GM21619 (cell line): Measurements from ENCODE around the gene AIP.

Experiments used
- ATAC-seq: cut with Tn5 transposase; IDR thresholded peaks from one replicate; pipeline ENCODE4 v1.9.1; 2021; ENCODE audit not compliant: unreplicated experiment

Gene AIP

GRCh38 chr11:67492801-67493547 is 10.1 kb downstream of the AIP start:
- no peak for ATAC-seq

- no peak for ATAC-seq
Observed at GRCh38 chr11:67493548-67494370, 10.9 kb downstream of the AIP start.

DNA sequence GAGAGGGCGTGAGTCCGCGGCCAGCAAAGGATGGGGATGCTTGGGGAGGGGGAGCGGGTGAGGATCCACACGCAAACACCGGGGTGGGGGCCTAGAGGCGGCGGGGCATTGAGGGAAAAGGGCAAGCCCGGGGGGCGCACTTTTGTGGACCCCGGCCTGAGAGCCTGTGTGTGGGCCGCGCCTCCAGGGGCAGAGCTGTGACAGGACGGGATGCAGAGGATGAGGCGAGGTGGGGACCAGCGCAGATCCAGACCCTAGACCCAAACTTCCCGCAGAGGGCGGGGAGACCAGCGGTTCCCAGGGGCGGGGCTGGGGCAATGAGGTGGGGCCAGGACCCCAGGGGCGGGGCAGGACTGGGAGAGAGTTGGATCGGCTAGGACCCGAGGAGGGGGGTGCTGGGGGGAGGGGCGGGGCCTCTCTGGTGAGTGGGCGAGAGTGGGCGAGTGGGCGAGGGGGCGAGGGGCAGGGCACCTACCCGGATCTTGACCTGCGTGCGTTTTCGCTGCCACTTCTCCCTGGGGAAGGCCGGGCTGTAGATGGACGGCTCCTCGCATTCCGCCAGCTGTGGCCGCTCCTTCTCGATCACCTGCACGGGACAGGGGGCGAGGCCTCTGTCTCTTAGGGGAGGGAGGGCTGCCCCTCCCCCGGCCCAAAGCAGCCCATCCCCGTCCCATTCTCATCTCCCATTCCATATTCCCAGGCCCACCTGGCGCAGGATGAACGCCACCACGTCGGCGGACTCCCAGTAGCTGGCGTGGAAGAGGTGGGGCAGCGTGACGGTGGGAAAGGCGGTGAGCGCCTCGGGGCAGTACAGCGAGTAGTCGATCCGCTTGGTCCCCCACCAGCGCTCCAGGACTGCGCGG is 11.8 kb downstream of the AIP start:
- no peak for ATAC-seq

DNA sequence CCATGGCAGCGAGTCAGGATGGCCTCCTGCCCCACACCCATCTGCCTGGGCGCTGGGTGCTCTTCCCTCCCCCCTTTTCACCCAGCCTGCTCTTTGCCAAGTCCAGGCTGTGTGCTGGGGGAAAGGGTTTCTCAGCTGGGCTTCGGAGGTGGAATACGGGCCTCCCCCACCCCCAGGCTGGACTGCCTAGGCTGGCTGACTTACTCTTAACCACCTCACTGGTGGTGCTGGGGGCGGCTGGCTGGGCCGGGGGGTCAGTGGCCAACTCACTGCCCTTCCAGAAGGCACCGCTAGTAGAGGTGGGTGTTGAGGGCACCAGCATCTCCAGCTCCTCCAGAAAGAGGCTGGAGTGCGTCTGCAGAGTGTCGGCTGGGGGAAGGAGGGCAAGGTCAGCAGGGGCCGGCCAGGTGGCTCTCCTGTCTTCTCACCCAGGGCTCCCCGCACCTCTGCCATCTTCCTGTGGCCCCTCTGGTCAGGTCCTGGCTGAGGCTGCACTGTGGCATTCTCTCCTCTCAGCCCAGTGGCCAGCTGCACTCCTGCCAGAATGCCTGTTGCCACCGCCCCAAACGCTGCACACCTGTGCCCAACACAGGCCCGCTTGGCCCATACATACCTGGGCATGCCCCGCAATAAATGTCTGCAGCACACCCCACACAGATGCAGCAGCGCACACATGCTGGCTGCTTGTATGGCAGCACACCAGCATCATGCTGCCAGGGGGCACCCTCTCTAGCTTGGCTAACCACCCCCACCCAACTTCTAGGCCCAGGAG is 12.6 kb downstream of the AIP start:
- ATAC-seq, result no peak

DNA sequence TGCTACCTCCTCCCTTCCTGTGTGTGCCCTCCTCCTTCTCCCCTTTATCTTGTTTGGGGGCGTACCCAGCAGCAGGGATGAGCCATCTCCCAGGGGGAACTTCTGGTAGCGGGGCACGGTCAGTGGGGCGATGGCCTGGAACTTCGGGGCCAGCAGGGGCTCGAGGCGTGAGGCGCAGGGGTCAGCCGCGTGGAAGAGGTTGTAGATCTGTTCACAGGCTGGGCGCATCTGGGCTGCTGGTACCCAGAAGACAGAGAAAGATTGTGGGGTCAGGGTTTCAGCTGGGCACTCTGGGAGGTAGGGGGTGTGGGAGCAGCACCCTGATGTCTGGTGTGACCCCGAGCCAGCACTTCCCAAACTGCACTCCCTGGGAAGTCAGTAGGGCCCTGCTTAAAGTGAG is 13.3 kb downstream of the AIP start:
- ATAC-seq, result no peak

- no peak for ATAC-seq
Observed at GRCh38 chr11:67497656-67498291, 14.9 kb downstream of the AIP start.

DNA sequence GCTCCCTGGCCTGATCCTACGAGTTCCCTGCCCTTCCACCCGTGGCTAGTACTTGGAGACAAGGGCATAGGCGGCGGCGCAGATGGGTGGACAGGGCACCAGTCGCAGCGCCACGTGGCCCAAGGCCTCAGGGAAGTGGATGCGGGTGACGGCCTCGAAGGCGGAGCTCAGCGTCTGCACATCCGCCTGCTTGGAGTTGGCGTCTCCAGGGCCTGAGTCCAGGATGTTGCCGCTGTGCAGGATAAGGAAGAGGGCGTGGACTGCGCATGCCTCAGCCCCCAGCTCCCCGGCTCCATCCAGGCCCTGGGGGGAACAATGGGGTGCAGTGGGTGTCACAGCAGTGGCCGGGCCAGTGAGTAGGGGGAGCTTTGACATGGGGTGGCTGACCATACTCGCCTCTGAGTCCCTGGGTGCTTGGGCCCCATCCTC is 15.7 kb downstream of the AIP start:
- no peak for ATAC-seq

DNA sequence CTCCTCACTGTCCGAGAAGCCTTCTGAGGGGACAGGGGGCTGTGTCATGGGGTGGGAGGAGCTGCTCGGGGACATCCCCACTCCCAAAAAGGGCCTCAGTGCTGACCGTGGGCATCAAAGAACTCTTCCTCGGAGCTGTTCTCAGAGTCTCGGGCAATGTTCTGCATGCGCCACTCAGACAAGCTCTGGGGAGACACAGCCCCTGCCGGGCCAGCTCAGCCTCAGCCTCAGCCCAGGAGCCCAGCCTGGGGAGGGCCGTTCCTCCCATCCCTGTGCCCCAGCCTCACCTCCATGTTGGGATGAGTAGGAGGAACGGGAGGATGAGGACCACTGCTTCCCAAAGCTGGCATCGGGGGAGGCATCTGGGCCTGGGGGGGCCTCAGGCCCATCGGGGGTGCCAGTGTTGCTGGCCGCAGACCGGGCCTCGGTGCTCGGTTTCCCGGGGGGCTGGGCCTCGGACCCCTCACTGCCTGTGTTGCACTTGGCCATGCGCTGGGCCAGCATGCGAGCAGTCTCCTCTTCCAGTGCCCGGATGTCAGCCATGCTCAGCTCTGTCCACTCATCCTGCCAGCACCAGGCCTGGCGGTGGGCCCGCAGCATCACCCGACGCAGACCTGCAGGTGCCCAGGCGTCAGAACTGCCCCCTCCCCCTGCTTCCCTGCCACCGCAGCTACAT is 17.1 kb downstream of the AIP start:
- no peak for ATAC-seq

DNA sequence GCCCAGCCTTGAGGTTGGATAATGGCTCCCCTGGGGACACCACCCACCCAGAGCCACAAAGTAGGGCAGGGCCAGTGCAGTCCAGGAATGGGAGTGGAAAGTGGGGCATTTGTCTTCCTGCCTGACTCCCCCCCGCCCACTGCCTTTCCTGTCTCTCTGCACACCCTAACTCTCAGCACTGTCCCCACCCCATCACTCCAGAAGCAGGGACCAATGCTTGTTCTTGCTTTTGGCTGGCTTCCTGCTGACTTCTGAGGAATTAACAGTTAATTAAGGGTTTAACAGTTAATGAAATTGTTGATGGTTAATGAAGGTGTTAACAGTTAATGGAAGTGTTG is 17.6 kb downstream of the AIP start:
- ATAC-seq, result no peak

DNA sequence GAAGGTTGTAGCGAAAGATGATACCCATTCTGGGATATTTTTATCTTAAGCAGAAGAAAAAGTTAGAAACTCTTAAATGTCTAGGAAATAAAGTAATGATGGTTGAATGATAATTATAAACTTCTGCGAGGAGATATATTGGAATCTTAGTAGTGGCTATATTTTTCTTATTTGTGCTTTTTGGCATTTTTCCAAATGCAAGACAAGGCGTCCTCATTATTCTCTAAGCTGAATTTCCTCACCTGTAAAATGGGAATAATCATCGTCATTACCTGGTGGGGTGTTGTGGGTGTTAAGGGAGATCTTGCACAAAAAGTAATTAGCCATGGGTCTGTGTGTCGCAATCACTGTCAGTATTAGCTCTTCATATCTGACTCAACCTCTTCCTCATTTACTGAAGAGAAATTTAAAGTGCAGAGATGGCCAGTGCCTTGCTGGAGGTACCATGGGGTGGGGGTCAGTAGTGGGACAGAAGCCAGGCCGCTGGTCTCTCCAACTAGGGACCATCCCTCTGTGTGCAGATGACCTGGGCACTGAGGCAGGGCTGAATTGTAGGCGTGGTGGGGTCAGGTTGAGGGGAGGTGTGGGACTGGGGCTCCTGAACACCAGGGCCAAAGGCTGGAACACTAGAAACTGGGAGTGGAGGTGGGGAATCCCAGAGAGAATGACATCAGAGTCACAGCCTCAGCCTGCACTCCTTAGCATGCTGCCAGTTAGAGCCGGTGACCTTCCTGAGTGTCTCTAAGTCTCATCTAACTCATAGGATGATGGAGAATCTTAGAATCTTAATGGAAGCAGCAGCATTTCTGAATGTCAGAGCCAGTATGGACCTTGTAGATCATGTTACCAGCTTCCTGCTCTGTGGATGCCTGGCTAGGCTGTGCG is 18.2 kb downstream of the AIP start:
- ATAC-seq, result no peak

GRCh38 chr11:67501854-67502253 is 19.0 kb downstream of the AIP start:
- ATAC-seq, result no peak

- ATAC-seq, result no peak
Observed at GRCh38 chr11:67502328-67502979, 19.6 kb downstream of the AIP start.

DNA sequence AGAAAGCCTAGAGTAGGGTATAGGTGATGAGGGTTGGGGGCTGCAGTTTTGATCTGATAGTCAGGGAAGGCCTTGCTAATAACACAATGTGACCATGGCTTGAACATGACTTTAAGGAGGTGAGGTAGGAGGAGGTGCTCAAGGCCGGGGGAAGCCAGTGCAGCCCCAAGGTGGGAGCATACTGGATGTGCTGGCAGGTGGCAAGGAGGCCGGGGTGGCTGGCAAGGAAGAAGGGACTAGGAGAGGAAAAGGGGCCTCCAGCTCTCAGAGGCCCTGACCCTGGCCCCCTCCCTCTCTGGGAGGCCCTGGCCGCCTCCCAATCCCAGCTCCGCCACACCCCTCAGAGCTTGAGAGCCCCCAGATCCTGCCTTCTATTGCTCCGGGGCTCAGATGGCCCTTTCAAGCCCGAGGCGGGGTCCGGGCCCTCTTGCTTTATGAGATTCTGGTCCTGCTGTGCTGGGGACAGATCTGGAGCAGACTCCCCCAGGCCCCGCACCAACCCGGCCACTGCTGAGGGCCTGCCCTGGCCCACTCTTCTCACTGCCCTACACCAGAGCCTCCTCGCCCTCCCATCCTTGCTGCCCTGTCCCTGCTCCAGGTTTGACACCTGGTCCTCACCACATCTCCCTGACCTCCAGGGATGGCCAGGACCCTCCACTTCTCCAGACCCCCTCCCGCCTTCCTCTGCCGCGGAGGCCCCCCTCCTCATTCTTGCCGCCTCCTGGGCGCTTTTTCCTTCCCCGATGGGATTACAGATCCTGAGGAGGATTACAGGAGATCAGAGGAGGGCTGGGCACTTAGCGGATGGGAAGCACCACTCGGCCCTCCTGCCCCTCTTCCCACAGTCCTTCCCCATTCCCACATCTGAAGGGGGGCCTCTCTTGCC is 20.5 kb downstream of the AIP start:
- no peak for ATAC-seq

DNA sequence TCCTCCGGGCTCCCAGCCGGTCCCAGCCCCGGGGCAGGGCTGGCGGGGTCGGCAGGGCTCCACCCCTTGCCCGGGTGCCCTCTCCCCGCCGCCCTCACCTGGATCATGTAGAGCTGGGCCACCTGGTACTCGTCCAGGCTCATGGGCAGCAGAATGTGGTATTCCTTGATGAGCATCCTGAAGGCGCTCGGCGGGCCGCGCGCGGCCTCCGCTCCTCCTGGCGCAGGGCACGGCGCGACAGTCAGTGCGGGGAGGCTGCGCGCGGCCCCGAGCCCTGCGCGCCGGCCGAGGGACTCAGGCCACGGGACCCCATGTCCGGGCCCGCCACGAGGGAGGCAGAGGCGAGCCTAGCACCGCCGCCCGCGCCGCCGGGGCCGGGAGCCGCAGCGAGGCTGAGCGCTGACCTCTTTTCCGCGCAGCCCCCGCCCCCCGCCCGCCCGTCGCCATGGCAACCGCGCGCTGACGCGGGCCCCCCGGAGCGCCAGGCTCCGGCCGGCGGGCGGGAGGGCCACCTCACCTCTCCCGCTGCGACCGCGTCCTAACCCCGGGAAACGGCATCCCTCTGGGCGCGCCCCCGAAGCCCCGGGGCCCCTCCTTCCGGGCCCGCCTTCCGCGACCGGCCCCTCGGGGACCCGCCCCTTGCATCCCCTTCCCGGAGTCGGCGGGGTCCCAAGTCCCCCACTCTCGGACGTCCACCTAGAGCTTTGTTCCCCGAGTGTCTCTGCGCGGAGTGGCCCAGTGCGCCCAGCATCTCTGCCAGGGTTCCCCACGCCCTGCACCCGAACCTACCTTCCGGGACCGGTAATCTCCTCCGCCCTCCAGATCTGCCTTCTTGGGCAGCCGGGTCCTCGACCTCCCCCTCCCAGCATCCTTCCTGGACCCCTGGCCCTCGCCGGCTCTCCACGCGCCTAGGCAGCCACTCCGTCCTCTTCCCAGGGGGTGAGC is 21.5 kb downstream of the AIP start:
- no peak for ATAC-seq

DNA sequence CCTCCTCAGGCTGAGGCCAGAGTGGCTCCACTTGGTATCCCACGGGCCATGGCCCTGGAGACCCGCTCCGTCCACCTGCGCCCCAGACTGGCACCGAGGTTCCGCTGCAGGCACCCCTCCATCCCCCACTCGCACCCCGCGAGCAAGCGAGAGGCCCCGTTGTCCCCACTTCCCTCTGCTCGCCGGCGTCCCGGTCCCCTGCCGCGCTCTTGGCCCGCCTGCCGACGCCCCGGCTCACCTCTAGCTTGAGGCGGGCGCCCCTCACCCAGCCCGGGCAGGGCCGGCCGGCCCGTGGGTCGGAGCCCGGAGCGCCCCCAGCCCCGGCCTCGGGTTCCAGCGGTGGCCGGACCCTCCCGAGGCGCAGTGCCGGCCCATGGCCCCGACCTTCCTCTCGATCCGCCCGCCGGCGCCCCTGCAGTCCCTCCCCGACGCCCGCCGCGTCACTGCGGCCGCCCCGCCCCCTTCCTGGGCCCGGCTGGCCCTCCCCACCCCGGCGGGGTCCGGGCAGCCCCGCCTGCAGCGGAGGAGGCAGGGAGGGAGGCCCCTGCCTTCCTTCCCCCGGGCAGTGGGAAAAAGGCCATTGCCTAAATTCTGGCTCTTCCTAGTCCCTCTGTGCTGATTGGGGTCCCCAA is 22.2 kb downstream of the AIP start, which contains the start of gene PITPNM1:
Gene PITPNM1, minus strand, starts transcription at position 414 of the 632 bp plus-strand sequence. CDS start 1,183 bp downstream, outside the sequence.
- ATAC-seq, result no peak
